Hematopoietic multipotent progenitor cell treated with erythropoietin and hydrocortisone succinate and interleukin-3 and kit ligand, for 4 days (in vitro differentiated cells): ENCODE data around the gene TMED9.
"Not testable (repeated sequence)": the region's sequence is repeated elsewhere in the genome, so short reads cannot be mapped to it uniquely, and the experiment has no call there.

ENCODE experiments used
- DNase-seq: peaks from one replicate; pipeline ENCODE4 v3.0.0-alpha.2; 2015

Gene TMED9

DNA sequence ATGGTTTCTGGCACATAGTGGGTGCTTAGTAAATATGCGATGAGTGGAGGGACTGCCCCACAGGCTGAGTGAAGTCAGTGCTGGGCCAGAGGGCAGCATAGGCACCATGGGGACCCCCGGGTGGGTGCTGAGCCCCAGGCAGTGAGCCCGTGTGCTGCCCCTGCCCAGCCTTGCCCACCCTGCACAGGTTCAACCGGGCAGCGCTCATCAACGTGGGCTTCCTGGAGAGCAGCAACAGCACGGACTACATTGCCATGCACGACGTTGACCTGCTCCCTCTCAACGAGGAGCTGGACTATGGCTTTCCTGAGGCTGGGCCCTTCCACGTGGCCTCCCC is 15.1 kb downstream of the TMED9 start:
- DNase-seq = no peak

- peak; percentile 90 for DNase-seq
Observed at GRCh38 chr5:177607452-177608192, 15.6 kb downstream of the TMED9 start.

DNA sequence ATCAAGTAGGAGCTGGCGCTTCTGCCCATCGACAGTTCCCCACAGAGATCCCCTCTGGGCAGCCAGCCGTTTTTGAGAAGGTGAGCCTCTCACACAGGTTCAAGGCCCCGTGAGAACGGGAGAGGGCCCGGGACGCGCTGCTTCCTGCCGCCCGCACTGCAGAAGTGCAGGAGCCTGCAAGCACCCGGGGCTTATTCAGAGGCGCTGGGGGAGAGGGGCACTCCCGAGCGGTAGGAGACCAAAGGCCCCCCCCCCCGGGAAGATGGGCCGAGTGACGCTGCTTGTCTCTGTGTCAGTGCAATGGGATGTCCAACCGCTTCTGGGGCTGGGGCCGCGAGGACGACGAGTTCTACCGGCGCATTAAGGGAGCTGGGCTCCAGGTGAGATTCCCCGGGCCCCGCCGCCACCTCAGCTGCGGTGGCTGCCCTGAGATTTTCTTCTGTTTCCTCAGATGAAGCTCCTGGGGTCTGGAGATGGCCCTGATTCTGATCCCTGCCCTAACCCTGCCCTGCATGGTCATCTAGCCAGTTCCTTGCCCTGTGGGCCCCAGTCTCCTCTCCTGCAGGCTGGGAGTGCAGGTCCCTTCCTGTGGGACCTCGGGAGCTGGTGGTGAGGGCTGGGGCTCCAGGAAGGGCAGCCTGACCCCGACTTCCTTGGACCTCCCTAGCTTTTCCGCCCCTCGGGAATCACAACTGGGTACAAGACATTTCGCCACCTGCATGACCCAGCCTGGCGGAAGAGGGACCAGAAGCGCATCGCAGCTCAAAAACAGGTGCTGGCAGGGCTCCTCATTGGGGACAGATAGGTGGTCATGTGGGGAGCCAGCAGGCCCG is 16.5 kb downstream of the TMED9 start:
- no peak for DNase-seq

GRCh38 chr5:177609076-177610059 is 17.4 kb downstream of the TMED9 start:
- no peak for DNase-seq

- DNase-seq = no peak
Observed at GRCh38 chr5:177610131-177610769, 18.2 kb downstream of the TMED9 start.

GRCh38 chr5:177610770-177611445 is 18.9 kb downstream of the TMED9 start:
- DNase-seq = no peak

GRCh38 chr5:177611446-177612214 is 19.6 kb downstream of the TMED9 start:
- no peak for DNase-seq

DNA sequence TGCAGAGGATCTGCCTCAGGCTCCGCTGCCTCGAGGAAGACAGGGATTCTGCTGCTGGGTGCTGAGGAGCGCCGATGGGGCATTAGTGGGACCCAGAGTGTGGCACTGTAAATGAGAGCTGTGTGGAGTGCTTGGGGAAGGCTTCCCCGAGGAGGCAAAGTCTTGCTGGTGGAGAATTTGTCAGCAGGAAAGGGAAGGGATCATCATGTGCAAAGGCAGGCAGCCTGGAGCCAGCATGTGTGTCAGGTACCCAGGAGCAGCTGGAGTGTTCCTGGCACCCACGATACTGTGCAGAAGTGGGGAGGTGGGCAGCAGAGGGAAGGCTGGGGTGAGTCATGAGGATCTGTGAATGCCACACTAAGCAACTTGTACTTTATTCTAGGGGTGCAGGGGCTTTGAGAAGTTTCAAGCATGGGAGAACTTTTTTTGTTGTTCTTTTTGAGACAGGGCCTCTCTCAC is 20.2 kb downstream of the TMED9 start:
- DNase-seq = no peak

- DNase-seq = no peak
Observed at GRCh38 chr5:177620560-177620959, 28.6 kb downstream of the TMED9 start.

GRCh38 chr5:177624172-177624571 is 32.2 kb downstream of the TMED9 start:
- not testable (repeated sequence) for DNase-seq

DNA sequence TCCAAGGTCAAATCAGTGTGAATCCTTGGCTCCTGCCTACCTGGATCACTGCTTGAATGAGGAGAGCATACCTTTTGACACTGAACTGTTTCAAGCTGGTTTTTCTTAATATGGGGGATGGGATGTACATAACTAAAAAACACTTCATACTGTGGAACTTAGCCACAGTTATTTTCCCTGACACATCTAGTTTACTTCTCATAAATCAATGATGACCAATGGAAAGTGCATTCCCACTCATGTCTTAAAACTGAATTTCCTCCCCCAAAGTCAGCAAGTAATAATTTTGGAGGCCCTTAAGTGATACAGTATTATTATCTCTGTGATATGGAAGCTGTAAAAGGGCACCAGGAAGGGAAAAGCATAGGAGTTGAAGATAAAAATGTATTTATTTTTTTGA is 38.2 kb downstream of the TMED9 start:
- DNase-seq = not testable (repeated sequence)

- not testable (repeated sequence) for DNase-seq
Observed at GRCh38 chr5:177634912-177635311, 42.9 kb downstream of the TMED9 start.

- DNase-seq = not testable (repeated sequence)
Observed at GRCh38 chr5:177645462-177645861, 53.5 kb downstream of the TMED9 start.
